HepG2 (cell line): ENCODE data around the gene KIAA1328. TPM values are rescaled to one million over a fixed set of nuclear protein-coding genes. Genes with fewer than 3 reads are reported as not detected.

ENCODE experiments used
- ATAC-seq: fragments of 200-7000 bp; cut with Tn5 transposase; 3 replicates; pipeline ENCODE4 v1.9.1; 2020; ENCODE audit warnings: mild to moderate bottlenecking, moderate library complexity
- BruUV-seq: library from RNA; stranded (reverse); fragments of 400-500 nt; replicated peaks from 2 replicates; lab custom pipeline; 2021; lab: Mats Ljungman, UMichigan
- CTCF ChIA-PET: fragments of 300-600 bp; formaldehyde crosslinking; extraction: SDS; loops from one replicate; lab custom pipeline; 2021; ENCODE audit warnings: low total read pairs, inconsistent platforms, low intra/inter-chr PET ratio; lab: Yijun Ruan, JAX
- POLR2A ChIA-PET: fragments of 350-600 bp; sonication (Branson Sonifier 250); formaldehyde crosslinking; loops from one replicate; lab custom pipeline; 2020; ENCODE audit warnings: antibody characterized with exemption, inconsistent platforms; lab: Yijun Ruan, JAX
- DNase-seq: peaks from one replicate; pipeline ENCODE4 v3.0.0-alpha.2; 2015; ENCODE audit warnings: low spot score
- FAIRE-seq: peaks from 3 replicates; lab custom pipeline; 2011; peaks lifted over from hg19 to GRCh38; lab: Jason Lieb, UNC
- H2AFZ ChIP-seq: one replicate; pipeline ENCODE4 v1.6.1; 2011; ENCODE audit warnings: low read length, inconsistent platforms
- H3K27ac ChIP-seq: fragments of 300-600 bp; 3 replicates; pipeline ENCODE4 v1.8.0; 2011; ENCODE audit warnings: mixed run types, mild to moderate bottlenecking, mixed read lengths, low read length, inconsistent platforms; ENCODE audit not compliant: insufficient read depth; ENCODE audit errors: extremely low read length
- H3K27me3 ChIP-seq, 2 experiments: fragments of 200-600 bp in 1 of 2; 2 replicates in 1 of 2; 3 replicates in 1 of 2; pipeline versions ENCODE4 v1.6.0 to v1.8.0; 2011; ENCODE audit warnings: low read length in 2 of 2, mild to moderate bottlenecking in 2 of 2, moderate library complexity in 2 of 2, inconsistent platforms in 1 of 2; ENCODE audit not compliant: insufficient read depth in 2 of 2, control insufficient read depth in 1 of 2
- H3K36me3 ChIP-seq, 2 experiments: fragments of 200-600 bp in 1 of 2; replicated peaks in 1 of 2; 2 replicates in 1 of 2; 3 replicates in 1 of 2; pipeline versions ENCODE4 v1.5.1 to v1.8.0; 2011; ENCODE audit warnings: low read length in 2 of 2, inconsistent platforms in 1 of 2; ENCODE audit not compliant: insufficient read depth in 2 of 2, control insufficient read depth in 1 of 2
- H3K4me1 ChIP-seq: 2 replicates; pipeline ENCODE4 v1.5.1; 2012; ENCODE audit warnings: low read length, inconsistent platforms; ENCODE audit not compliant: insufficient read depth
- H3K4me2 ChIP-seq: 2 replicates; pipeline ENCODE4 v1.6.0; 2011; ENCODE audit warnings: low read depth, low read length, inconsistent platforms
- H3K4me3 ChIP-seq, 3 experiments: fragments of 200-600 bp in 1 of 3; sonication (generic), shearing (Covaris generic) in 1 of 3; replicated peaks in 1 of 3; 2 replicates each; pipeline ENCODE4 v1.5.1; 2011 to 2016; ENCODE audit warnings: low read length in 3 of 3, inconsistent platforms in 2 of 3, low read depth in 2 of 3, mild to moderate bottlenecking in 2 of 3, control low read depth in 1 of 3, mixed read lengths in 1 of 3; ENCODE audit not compliant: insufficient read depth in 1 of 3
- H3K79me2 ChIP-seq: one replicate; pipeline ENCODE4 v1.6.1; 2011; ENCODE audit warnings: low read length, inconsistent platforms; ENCODE audit not compliant: insufficient read depth
- H3K9ac ChIP-seq: 2 replicates; pipeline ENCODE4 v1.6.0; 2011; ENCODE audit warnings: mild to moderate bottlenecking, low read depth, low read length, inconsistent platforms; ENCODE audit not compliant: insufficient read depth
- H3K9me3 ChIP-seq: 2 replicates; pipeline ENCODE4 v1.5.1; 2012; ENCODE audit warnings: mild to moderate bottlenecking, low read length
- H4K20me1 ChIP-seq: 2 replicates; pipeline ENCODE4 v1.6.0; 2011; ENCODE audit warnings: inconsistent platforms, mild to moderate bottlenecking, low read length, moderate library complexity; ENCODE audit not compliant: insufficient read depth
- ARID2 ChIP-seq: sonication (generic); formaldehyde crosslinking; IDR thresholded peaks from 2 replicates; pipeline ENCODE4 v1.8.1; 2022; ENCODE audit warnings: mild to moderate bottlenecking, missing genetic modification reagents, borderline replicate concordance
- ELF1 ChIP-seq: sonication (generic); formaldehyde crosslinking; IDR thresholded peaks from 2 replicates; pipeline ENCODE4 v1.4.0; 2020; ENCODE audit warnings: missing genetic modification reagents
- FOXO4 ChIP-seq: sonication (generic); formaldehyde crosslinking; conservative IDR thresholded peaks from 2 replicates; pipeline ENCODE4 v1.8.1; 2023; ENCODE audit warnings: missing genetic modification reagents
- GABPB1 ChIP-seq: IDR thresholded peaks from 2 replicates; pipeline ENCODE4 v1.6.1; 2016; ENCODE audit warnings: mild to moderate bottlenecking, missing genetic modification reagents, moderate library complexity, missing compliant biosample characterization
- HDAC6 ChIP-seq: fragments of 200-600 bp; sonication (generic); IDR thresholded peaks from 2 replicates; pipeline ENCODE4 v1.7.0; 2017; ENCODE audit warnings: mild to moderate bottlenecking, antibody characterized with exemption, low read length, low read depth
- IRF9 ChIP-seq: sonication (generic); formaldehyde crosslinking; IDR thresholded peaks from 2 replicates; pipeline ENCODE4 v1.8.0; 2022; ENCODE audit warnings: missing genetic modification reagents, mild to moderate bottlenecking, borderline replicate concordance
- PLRG1 ChIP-seq: fragments of 450-650 bp; conservative IDR thresholded peaks from 2 replicates; pipeline ENCODE4 v1.6.1; 2016
- POLR2G ChIP-seq: fragments of 200-400 bp; formaldehyde crosslinking; IDR thresholded peaks from 2 replicates; pipeline ENCODE4 v1.6.1; 2018; ENCODE audit warnings: mild to moderate bottlenecking, low read depth, low read length, moderate library complexity
- RORA ChIP-seq: sonication (generic); formaldehyde crosslinking; IDR thresholded peaks from 2 replicates; pipeline ENCODE4 v1.5.0; 2020; ENCODE audit warnings: mild to moderate bottlenecking, missing genetic modification reagents, moderate library complexity
- SIX1 ChIP-seq: sonication (generic); formaldehyde crosslinking; IDR thresholded peaks from 2 replicates; pipeline ENCODE4 v1.4.0; 2020; ENCODE audit warnings: missing genetic modification reagents, borderline replicate concordance
- SRF ChIP-seq: IDR thresholded peaks from 2 replicates; pipeline ENCODE4 v1.6.1; 2011; ENCODE audit warnings: mild to moderate bottlenecking, low read depth, low read length, moderate library complexity
- TEAD2 ChIP-seq: sonication (generic); formaldehyde crosslinking; IDR thresholded peaks from 2 replicates; pipeline ENCODE4 v1.9.0; 2021; ENCODE audit warnings: missing genetic modification reagents
- ZBTB21 ChIP-seq: sonication (generic); formaldehyde crosslinking; IDR thresholded peaks from 2 replicates; pipeline ENCODE4 v1.4.0; 2020; ENCODE audit warnings: missing genetic modification reagents
- ZFP1 ChIP-seq: IDR thresholded peaks from 2 replicates; pipeline ENCODE4 v1.6.1; 2016
- ZNF460 ChIP-seq: sonication (generic); formaldehyde crosslinking; IDR thresholded peaks from 2 replicates; pipeline ENCODE4 v1.5.1; 2020; ENCODE audit warnings: missing genetic modification reagents, mild to moderate bottlenecking, borderline replicate concordance
- ZNF879 ChIP-seq: sonication (generic); formaldehyde crosslinking; IDR thresholded peaks from 2 replicates; pipeline ENCODE4 v1.8.1; 2023; ENCODE audit warnings: missing genetic modification reagents
- WGBS: methylation state at CpG from one replicate; pipeline ENCODE4 v1.1.6; 2017; ENCODE audit warnings: low lambda C conversion rate; 5-methylcytosine and 5-hydroxymethylcytosine counted together
- in situ Hi-C: cut with HindIII; loops from 2 replicates; pipeline ENCODE4 v1.10.0; 2017; ENCODE audit warnings: low pct_unique_long_range_greater_than_20kb; ENCODE audit not compliant: extremely low pct_ligation_motif_present
- intact Hi-C: fragments of 100-400 bp; cut with micrococcal nuclease; formaldehyde crosslinking; loops from one replicate; pipeline ENCODE4 v1.10.0; 2022; ENCODE audit not compliant: unreplicated experiment
- polyA plus RNA-seq, 8 experiments: library from polyadenylated mRNA; depleted of rRNA in 3 of 8; stranded (reverse) in 7 of 8; unstranded in 1 of 8; fragments of >200 nt; fragmentation: Illumina TruSeq in 4 of 8; extraction: Trizol in 4 of 8; gene quantifications; 2 replicates each; pipeline versions ENCODE4 v1.2.1 to v1.2.3, GENCODE V29; 2011 to 2016; ENCODE audit warnings: low read depth in 4 of 8, missing spikeins in 1 of 8, mixed read lengths in 1 of 8; ENCODE audit not compliant: insufficient read depth in 1 of 8
- total RNA-seq, 5 experiments: library from RNA; depleted of rRNA; stranded (reverse); fragments of >200 nt; fragmentation: Illumina TruSeq; extraction: Trizol; gene quantifications; 2 replicates each; pipeline ENCODE4 v1.2.3, GENCODE V29; 2016; ENCODE audit warnings: low read depth in 1 of 5
- TF ChIP-seq, protein P1 (sequence below): sonication (generic); formaldehyde crosslinking; IDR thresholded peaks from 2 replicates; pipeline ENCODE4 v1.8.1; 2023; ENCODE audit warnings: mild to moderate bottlenecking, moderate library complexity, missing genetic modification reagents
- TF ChIP-seq, protein P2 (sequence below): IDR thresholded peaks from 2 replicates; pipeline ENCODE4 v1.6.1; 2016; ENCODE audit warnings: mild to moderate bottlenecking, missing biosample characterization, missing genetic modification reagents
- TF ChIP-seq, protein P3 (sequence below): sonication (generic); formaldehyde crosslinking; IDR thresholded peaks from 2 replicates; pipeline ENCODE4 v1.9.0; 2021; ENCODE audit warnings: missing genetic modification reagents, borderline replicate concordance

Gene KIAA1328
- total and polyA plus RNA-seq, 2 of the 13 experiments (the other 11 are each of a cell fraction or from before 2014, with no cell fraction given): 4.1 to 6.0 TPM

DNA sequence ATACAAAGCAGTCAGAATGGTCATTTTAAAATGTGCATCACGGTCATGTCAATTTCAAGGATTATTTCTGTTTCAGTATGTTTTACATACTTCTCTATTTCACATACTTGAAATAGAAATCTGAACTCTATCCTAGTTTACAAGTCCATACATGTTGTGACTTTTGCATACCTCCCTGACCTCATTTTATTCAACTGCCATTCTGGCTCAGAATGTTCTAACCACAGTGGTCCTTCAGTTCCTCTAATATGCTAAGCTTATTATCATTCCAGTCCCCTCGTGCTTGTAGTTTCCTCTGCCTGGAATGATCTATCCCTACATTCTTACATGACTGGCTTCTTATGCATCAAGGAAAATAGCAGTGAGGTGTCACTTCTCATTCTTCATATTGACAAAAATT is 295.6 kb downstream of the KIAA1328 start (continued):
- TF ChIP-seq, protein P1, sequence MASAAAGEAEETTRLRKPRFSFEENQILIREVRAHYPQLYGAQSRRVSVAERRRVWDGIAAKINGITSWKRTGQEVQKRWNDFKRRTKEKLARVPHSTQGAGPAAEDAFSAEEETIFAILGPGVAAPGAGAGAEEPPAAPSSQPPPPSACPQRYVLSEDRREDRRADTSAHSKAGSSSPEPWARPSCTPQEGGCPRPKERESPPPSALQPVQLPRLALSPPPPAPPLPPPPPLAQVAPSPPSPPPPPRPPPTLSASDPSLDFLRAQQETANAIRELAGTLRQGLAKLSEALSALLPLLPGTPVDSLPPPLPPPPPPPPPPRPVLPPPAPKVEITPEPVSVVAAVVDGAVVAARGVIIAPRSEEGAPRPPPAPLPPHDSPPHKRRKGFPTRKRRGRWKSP (CRISPR knock-in tag): no peak
- TF ChIP-seq SIX1 (CRISPR knock-in tag): no peak
- no peak for TF ChIP-seq HDAC6

GRCh38 chr18:37135177-37135576 is 306.2 kb downstream of the KIAA1328 start:
- Histone ChIP-seq H3K9me3 (no peaks in the 10 kb centered on the region), H2AFZ (no peak overlapping the region)
- 42% methylated on average over 4 of the region's 4 CpGs for WGBS
- TF ChIP-seq ARID2 (CRISPR knock-in tag) (no peak), FOXO4 (CRISPR knock-in tag) (no peak), ZNF879 (CRISPR knock-in tag) (no peak), ELF1 (no peak), GABPB1 (CRISPR knock-in tag) (no peak), POLR2G (no peak), IRF9 (CRISPR knock-in tag) (no peak), ZFP1 (CRISPR knock-in tag) (no peak), ZNF460 (CRISPR knock-in tag) (no peak), SRF (no peak), RORA (no peak), TEAD2 (CRISPR knock-in tag) (no peak), PLRG1 (no peak), ZBTB21 (CRISPR knock-in tag) (no peak)
- TF ChIP-seq, protein P2, sequence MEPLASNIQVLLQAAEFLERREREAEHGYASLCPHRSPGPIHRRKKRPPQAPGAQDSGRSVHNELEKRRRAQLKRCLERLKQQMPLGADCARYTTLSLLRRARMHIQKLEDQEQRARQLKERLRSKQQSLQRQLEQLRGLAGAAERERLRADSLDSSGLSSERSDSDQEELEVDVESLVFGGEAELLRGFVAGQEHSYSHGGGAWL (CRISPR knock-in tag): no peak
- TF ChIP-seq, protein P3, sequence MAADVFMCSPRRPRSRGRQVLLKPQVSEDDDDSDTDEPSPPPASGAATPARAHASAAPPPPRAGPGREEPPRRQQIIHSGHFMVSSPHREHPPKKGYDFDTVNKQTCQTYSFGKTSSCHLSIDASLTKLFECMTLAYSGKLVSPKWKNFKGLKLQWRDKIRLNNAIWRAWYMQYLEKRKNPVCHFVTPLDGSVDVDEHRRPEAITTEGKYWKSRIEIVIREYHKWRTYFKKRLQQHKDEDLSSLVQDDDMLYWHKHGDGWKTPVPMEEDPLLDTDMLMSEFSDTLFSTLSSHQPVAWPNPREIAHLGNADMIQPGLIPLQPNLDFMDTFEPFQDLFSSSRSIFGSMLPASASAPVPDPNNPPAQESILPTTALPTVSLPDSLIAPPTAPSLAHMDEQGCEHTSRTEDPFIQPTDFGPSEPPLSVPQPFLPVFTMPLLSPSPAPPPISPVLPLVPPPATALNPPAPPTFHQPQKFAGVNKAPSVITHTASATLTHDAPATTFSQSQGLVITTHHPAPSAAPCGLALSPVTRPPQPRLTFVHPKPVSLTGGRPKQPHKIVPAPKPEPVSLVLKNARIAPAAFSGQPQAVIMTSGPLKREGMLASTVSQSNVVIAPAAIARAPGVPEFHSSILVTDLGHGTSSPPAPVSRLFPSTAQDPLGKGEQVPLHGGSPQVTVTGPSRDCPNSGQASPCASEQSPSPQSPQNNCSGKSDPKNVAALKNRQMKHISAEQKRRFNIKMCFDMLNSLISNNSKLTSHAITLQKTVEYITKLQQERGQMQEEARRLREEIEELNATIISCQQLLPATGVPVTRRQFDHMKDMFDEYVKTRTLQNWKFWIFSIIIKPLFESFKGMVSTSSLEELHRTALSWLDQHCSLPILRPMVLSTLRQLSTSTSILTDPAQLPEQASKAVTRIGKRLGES (CRISPR knock-in tag): no peak

More at GRCh38 chr18:37135177-37135576, 306.2 kb downstream of the KIAA1328 start:
- H3K4me3 ChIP-seq: no peak overlapping the region
- CTCF ChIA-PET: no interaction called here
- DNase-seq (no peak), FAIRE-seq (no peak), ATAC-seq (no peak)
- BruUV-seq: no TSS peak
- in situ Hi-C loops (no loop called here), intact Hi-C loops (no loop called here)
- H3K9ac ChIP-seq: no peak overlapping the region
- H3K27ac ChIP-seq: no peak overlapping the region
- H3K27me3 ChIP-seq: no peaks in the 10 kb centered on the region
- H3K4me1 ChIP-seq: 0 out of 2 replicates have a peak, but pooled peaks cover 7% of the 10 kb centered on the region
- H3K79me2 ChIP-seq: no peaks in the 10 kb centered on the region
- no peaks in the 10 kb centered on the region for H3K36me3 ChIP-seq
- no peak overlapping the region for H3K4me2 ChIP-seq
- H4K20me1 ChIP-seq: no peaks in the 10 kb centered on the region
- POLR2A ChIA-PET: no interaction called here
